Measurements from ENCODE around the gene CLDN6. TPM values are rescaled to one million over a fixed set of nuclear protein-coding genes. Genes with fewer than 3 reads are reported as not detected.

CLDN6 gene
- total and polyA plus RNA-seq, 2 of the 13 experiments (the other 11 are each of a cell fraction or from before 2014, with no cell fraction given) = 5.9 to 7.6 TPM

DNA sequence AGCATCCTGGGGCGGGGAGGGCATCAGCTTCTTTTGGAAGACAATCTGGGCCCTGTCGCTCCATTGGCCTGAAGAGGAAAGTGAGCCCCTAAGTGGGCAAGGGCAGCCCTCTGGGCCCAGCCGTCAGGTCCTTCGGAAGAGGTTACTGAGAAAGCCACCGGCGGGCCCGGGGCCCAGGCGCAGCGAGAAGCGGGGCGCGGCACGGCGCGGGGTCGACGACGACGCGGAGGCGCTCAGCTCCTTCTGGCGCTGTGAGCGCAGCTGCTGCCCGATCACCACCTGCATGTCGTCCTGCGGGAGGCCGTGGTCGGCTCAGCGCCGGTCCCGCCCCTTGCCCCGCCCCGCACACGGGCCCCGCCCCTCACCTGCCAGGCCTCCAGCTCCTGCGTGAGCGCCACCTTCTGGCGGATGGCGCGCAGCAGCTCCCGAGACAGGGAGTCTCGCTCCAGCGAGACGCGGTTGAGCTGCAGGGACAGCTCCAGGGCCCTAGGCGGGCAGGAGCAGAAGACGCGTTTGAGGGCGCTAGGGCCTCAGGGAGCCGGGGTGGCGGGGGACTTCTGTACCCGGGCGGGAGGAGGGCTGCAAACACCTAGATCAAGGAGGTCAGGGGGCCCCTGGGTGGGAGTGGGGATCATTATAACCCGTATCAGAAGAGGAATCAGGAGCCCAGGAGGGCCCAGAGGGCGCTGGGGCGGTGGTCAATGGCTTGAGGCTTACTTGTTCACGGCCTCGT lies 10.2 kb upstream of the CLDN6 start (continued):
- TF ChIP-seq IRX3 (CRISPR knock-in tag; IDR thresholded peaks at IDR 0.05; ENCODE audit: borderline replicate concordance, low read depth) (no peak), HIVEP1 (CRISPR knock-in tag; IDR thresholded peaks at IDR 0.05) (no peak), MEF2D (CRISPR knock-in tag; IDR thresholded peaks at IDR 0.05) (no peak), MBD4 (IDR thresholded peaks at IDR 0.05; ENCODE audit: borderline replicate concordance, low read length) (no peak), TEAD2 (CRISPR knock-in tag; IDR thresholded peaks at IDR 0.05) (no peak), JUNB (CRISPR knock-in tag; IDR thresholded peaks at IDR 0.05; ENCODE audit: borderline replicate concordance) (no peak), POLR2G (IDR thresholded peaks at IDR 0.05; ENCODE audit: low read depth, low read length) (no peak; the same call in 1 of the 2 replicates), ZNF607 (CRISPR knock-in tag; IDR thresholded peaks at IDR 0.05; ENCODE audit: borderline replicate concordance) (no peak), HNRNPLL (IDR thresholded peaks at IDR 0.05; ENCODE audit: low read depth, low read length, poor library complexity, severe bottlenecking) (peak; percentile 55), SATB2 (CRISPR knock-in tag; IDR thresholded peaks at IDR 0.05) (no peak), ZNF776 (CRISPR knock-in tag; IDR thresholded peaks at IDR 0.05) (no peak), ZKSCAN1 (IDR thresholded peaks at IDR 0.05; ENCODE audit: low read length) (no peak), MLLT10 (CRISPR knock-in tag; IDR thresholded peaks at IDR 0.05) (no peak), ZMYM4 (CRISPR knock-in tag; IDR thresholded peaks at IDR 0.05) (no peak; the same call in 1 of the 2 replicates), TBX3 (IDR thresholded peaks at IDR 0.05; ENCODE audit: borderline replicate concordance) (no peak), SMC3 (IDR thresholded peaks at IDR 0.05; ENCODE audit: low read length) (peak; percentile 11; the same call in 1 of the 2 replicates), ZNF350 (CRISPR knock-in tag; IDR thresholded peaks at IDR 0.05; ENCODE audit: borderline replicate concordance, low read depth) (0 out of 2 replicates have a peak, but pooled peaks have one; percentile 36), ZBTB8A (CRISPR knock-in tag; IDR thresholded peaks at IDR 0.05; ENCODE audit: borderline replicate concordance, low read depth) (no peak), NBN (conservative IDR thresholded peaks at IDR 0.05) (no peak), ZNF282 (IDR thresholded peaks at IDR 0.05; ENCODE audit: partially characterized antibody) (no peak), MAFK (conservative IDR thresholded peaks at IDR 0.05 in 1 of 2, IDR thresholded peaks at IDR 0.05 in 1 of 2; ENCODE audit: low read length in 2 of 2) (no peak), ZNF274 (CRISPR knock-in tag; IDR thresholded peaks at IDR 0.05) (no peak)
- TF ChIP-seq, protein P1, sequence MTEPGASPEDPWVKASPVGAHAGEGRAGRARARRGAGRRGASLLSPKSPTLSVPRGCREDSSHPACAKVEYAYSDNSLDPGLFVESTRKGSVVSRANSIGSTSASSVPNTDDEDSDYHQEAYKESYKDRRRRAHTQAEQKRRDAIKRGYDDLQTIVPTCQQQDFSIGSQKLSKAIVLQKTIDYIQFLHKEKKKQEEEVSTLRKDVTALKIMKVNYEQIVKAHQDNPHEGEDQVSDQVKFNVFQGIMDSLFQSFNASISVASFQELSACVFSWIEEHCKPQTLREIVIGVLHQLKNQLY (CRISPR knock-in tag; IDR thresholded peaks at IDR 0.05) = no peak
- TF ChIP-seq, protein P2, sequence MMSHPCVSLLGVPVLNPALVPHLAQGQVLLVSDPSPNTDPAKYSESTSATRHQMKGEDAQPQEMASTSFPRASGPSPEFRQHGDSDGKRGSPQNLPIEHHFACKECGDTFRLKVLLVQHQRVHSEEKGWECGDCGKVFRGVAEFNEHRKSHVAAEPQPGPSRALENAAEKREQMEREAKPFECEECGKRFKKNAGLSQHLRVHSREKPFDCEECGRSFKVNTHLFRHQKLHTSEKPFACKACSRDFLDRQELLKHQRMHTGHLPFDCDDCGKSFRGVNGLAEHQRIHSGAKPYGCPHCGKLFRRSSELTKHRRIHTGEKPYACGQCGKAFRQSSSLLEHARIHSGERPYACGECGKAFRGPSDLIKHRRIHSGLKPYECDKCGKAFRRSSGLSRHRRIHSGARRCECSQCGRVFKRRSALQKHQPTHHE (CRISPR knock-in tag; IDR thresholded peaks at IDR 0.05; ENCODE audit: borderline replicate concordance) = no peak
- TF ChIP-seq, protein P3, sequence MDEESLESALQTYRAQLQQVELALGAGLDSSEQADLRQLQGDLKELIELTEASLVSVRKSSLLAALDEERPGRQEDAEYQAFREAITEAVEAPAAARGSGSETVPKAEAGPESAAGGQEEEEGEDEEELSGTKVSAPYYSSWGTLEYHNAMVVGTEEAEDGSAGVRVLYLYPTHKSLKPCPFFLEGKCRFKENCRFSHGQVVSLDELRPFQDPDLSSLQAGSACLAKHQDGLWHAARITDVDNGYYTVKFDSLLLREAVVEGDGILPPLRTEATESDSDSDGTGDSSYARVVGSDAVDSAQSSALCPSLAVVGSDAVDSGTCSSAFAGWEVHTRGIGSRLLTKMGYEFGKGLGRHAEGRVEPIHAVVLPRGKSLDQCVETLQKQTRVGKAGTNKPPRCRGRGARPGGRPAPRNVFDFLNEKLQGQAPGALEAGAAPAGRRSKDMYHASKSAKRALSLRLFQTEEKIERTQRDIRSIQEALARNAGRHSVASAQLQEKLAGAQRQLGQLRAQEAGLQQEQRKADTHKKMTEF (CRISPR knock-in tag; IDR thresholded peaks at IDR 0.05) = peak; percentile 56; the same call in 1 of the 2 replicates
- TF ChIP-seq, protein P4, sequence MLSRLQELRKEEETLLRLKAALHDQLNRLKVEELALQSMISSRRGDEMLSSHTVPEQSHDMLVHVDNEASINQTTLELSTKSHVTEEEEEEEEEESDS (CRISPR knock-in tag; IDR thresholded peaks at IDR 0.05; ENCODE audit: borderline replicate concordance) = no peak
- TF ChIP-seq, protein P5, sequence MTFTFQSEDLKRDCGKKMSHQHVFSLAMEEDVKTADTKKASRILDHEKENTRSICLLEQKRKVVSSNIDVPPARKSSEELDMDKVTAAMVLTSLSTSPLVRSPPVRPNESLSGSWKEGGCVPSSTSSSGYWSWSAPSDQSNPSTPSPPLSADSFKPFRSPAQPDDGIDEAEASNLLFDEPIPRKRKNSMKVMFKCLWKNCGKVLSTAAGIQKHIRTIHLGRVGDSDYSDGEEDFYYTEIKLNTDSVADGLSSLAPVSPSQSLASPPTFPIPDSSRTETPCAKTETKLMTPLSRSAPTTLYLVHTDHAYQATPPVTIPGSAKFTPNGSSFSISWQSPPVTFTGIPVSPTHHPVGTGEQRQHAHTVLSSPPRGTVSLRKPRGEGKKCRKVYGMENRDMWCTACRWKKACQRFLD (CRISPR knock-in tag; IDR thresholded peaks at IDR 0.05; ENCODE audit: borderline replicate concordance) = no peak
